SK-N-SH (cell line): ENCODE data around the gene PARP4. TPM values are rescaled to one million over a fixed set of nuclear protein-coding genes. Genes with fewer than 3 reads are reported as not detected.
"Not testable (repeated sequence)": the region's sequence is repeated elsewhere in the genome, so short reads cannot be mapped to it uniquely, and the experiment has no call there.

Experiments used
- CTCF ChIA-PET: fragments of 300-600, 350-600 bp; formaldehyde crosslinking; extraction: SDS; loops from one replicate; lab custom pipeline; 2021; lab: Yijun Ruan, JAX
- POLR2A ChIA-PET: fragments of 350-600 bp; sonication (Branson Sonifier 250); formaldehyde crosslinking; extraction: SDS; loops from one replicate; lab custom pipeline; 2020; ENCODE audit warnings: antibody characterized with exemption, inconsistent platforms; lab: Yijun Ruan, JAX
- DNase-seq: peaks from one replicate; pipeline ENCODE4 v3.0.0; 2012
- H2AFZ ChIP-seq: fragments of 200-600 bp; sonication (generic); 2 replicates; pipeline ENCODE4 v1.8.1; 2016; ENCODE audit warnings: antibody characterized with exemption, mild to moderate bottlenecking, low read depth
- H3F3A ChIP-seq: fragments of 200-600 bp; sonication (generic); replicated peaks from 2 replicates; pipeline ENCODE3; 2016; ENCODE audit warnings: antibody characterized with exemption, mild to moderate bottlenecking; ENCODE audit not compliant: insufficient read depth
- H3K27ac ChIP-seq, 2 experiments: fragments of 200-500 bp in 1 of 2; fragments of 200-600 bp in 1 of 2; sonication (Bioruptor generic) in 1 of 2; sonication (generic), shearing (Covaris generic) in 1 of 2; 2 replicates each; pipeline versions ENCODE4 v1.5.1 to v1.6.1; 2014 to 2016; ENCODE audit warnings: low read depth in 2 of 2, inconsistent platforms in 1 of 2, low read length in 1 of 2, mild to moderate bottlenecking in 1 of 2, mixed read lengths in 1 of 2
- H3K27me3 ChIP-seq: fragments of 200-600 bp; sonication (generic), shearing (Covaris generic); 2 replicates; pipeline ENCODE4 v1.6.1; 2016; ENCODE audit warnings: mixed run types; ENCODE audit not compliant: insufficient read depth
- H3K36me3 ChIP-seq, 2 experiments: fragments of 200-500 bp in 1 of 2; fragments of 200-600 bp in 1 of 2; sonication (Bioruptor generic) in 1 of 2; sonication (generic) in 1 of 2; replicated peaks in 1 of 2; 2 replicates each; pipeline versions ENCODE3 to v1.5.1; 2014 to 2016; ENCODE audit warnings: low read length in 1 of 2, mild to moderate bottlenecking in 1 of 2; ENCODE audit not compliant: insufficient read depth in 2 of 2, control insufficient read depth in 1 of 2
- H3K4me1 ChIP-seq, 2 experiments: fragments of 200-500 bp in 1 of 2; fragments of 200-600 bp in 1 of 2; sonication (Bioruptor generic) in 1 of 2; sonication (generic), shearing (Covaris generic) in 1 of 2; 2 replicates each; pipeline versions ENCODE4 v1.5.1 to v1.6.1; 2014 to 2016; ENCODE audit warnings: low read depth in 1 of 2, low read length in 1 of 2, mixed run types in 1 of 2; ENCODE audit not compliant: insufficient read depth in 2 of 2, control insufficient read depth in 1 of 2
- H3K4me2 ChIP-seq: fragments of 200-600 bp; sonication (generic), shearing (Covaris generic); 2 replicates; pipeline ENCODE4 v1.6.1; 2017; ENCODE audit warnings: mixed run types
- H3K4me3 ChIP-seq, 2 experiments: fragments of 200-500 bp in 1 of 2; fragments of 200-600 bp in 1 of 2; sonication (Bioruptor generic) in 1 of 2; sonication (generic), shearing (Covaris generic) in 1 of 2; 2 replicates each; pipeline versions ENCODE4 v1.5.1 to v1.8.1; 2014 to 2016; ENCODE audit warnings: low read depth in 2 of 2, inconsistent platforms in 1 of 2, low read length in 1 of 2, mild to moderate bottlenecking in 1 of 2, mixed read lengths in 1 of 2, moderate library complexity in 1 of 2
- H3K79me2 ChIP-seq: fragments of 200-600 bp; sonication (generic); 2 replicates; pipeline ENCODE4 v1.8.1; 2017; ENCODE audit warnings: mild to moderate bottlenecking; ENCODE audit not compliant: insufficient read depth
- H3K9ac ChIP-seq: fragments of 200-600 bp; sonication (generic); 2 replicates; pipeline ENCODE4 v1.6.1; 2017; ENCODE audit warnings: mixed run types
- H3K9me2 ChIP-seq: fragments of 200-600 bp; sonication (generic); 2 replicates; pipeline ENCODE4 v1.6.1; 2017; ENCODE audit warnings: mixed run types
- H3K9me3 ChIP-seq: fragments of 200-600 bp; sonication (generic); 2 replicates; pipeline ENCODE4 v1.6.1; 2017; ENCODE audit warnings: mixed run types, mild to moderate bottlenecking, moderate library complexity
- H4K20me1 ChIP-seq: fragments of 200-600 bp; sonication (generic); 2 replicates; pipeline ENCODE4 v1.6.1; 2017; ENCODE audit warnings: mild to moderate bottlenecking, mixed run types; ENCODE audit not compliant: insufficient read depth
- CHD2 ChIP-seq: fragments of 150-350 bp; IDR thresholded peaks from 2 replicates; pipeline ENCODE4 v1.6.1; 2018; ENCODE audit warnings: low read length; ENCODE audit not compliant: partially characterized antibody
- ELF1 ChIP-seq: IDR thresholded peaks from 2 replicates; pipeline ENCODE4 v1.4.0; 2012
- EP300 ChIP-seq, 2 experiments: IDR thresholded peaks; 2 replicates each; pipeline versions ENCODE4 v1.4.0 to v1.6.1; 2012; ENCODE audit warnings: borderline replicate concordance in 1 of 2, low read depth in 1 of 2, low read length in 1 of 2
- FOSL2 ChIP-seq: IDR thresholded peaks from 2 replicates; pipeline ENCODE4 v1.4.0; 2012; ENCODE audit warnings: low read depth, mild to moderate bottlenecking, moderate library complexity, borderline replicate concordance
- FOXM1 ChIP-seq: IDR thresholded peaks from 2 replicates; pipeline ENCODE4 v1.4.0; 2012; ENCODE audit warnings: low read depth, mild to moderate bottlenecking
- GABPA ChIP-seq: IDR thresholded peaks from 2 replicates; pipeline ENCODE4 v1.4.0; 2012; ENCODE audit warnings: low read depth, mild to moderate bottlenecking
- GATA2 ChIP-seq: sonication (generic); formaldehyde crosslinking; IDR thresholded peaks from 2 replicates; pipeline ENCODE4 v1.5.0; 2020; ENCODE audit warnings: mild to moderate bottlenecking, missing genetic modification reagents
- JUND ChIP-seq: IDR thresholded peaks from 2 replicates; pipeline ENCODE4 v1.4.0; 2012
- MAX ChIP-seq: IDR thresholded peaks from 2 replicates; pipeline ENCODE4 v1.4.0; 2012; ENCODE audit warnings: low read depth
- MEF2A ChIP-seq: IDR thresholded peaks from 2 replicates; pipeline ENCODE4 v1.4.0; 2012; ENCODE audit warnings: low read depth, borderline replicate concordance
- MXI1 ChIP-seq: IDR thresholded peaks from 2 replicates; pipeline ENCODE4 v1.6.1; 2012; ENCODE audit warnings: mild to moderate bottlenecking, low read depth, low read length, improper control_type of control experiment
- NFIC ChIP-seq: IDR thresholded peaks from 2 replicates; pipeline ENCODE4 v1.4.0; 2012; ENCODE audit warnings: borderline replicate concordance
- NRF1 ChIP-seq: IDR thresholded peaks from 2 replicates; pipeline ENCODE4 v1.6.1; 2012; ENCODE audit warnings: low read depth, mild to moderate bottlenecking, low read length
- POLR2AphosphoS5 ChIP-seq: IDR thresholded peaks from 2 replicates; pipeline ENCODE4 v1.6.1; 2012; ENCODE audit warnings: low read depth, low read length
- RAD21 ChIP-seq: IDR thresholded peaks from 2 replicates; pipeline ENCODE4 v1.6.1; 2012; ENCODE audit warnings: mild to moderate bottlenecking, low read length
- RCOR1 ChIP-seq: fragments of 150-350 bp; IDR thresholded peaks from 2 replicates; pipeline ENCODE4 v1.6.1; 2017; ENCODE audit warnings: antibody characterized with exemption, low read length
- RXRA ChIP-seq: IDR thresholded peaks from 2 replicates; pipeline ENCODE4 v1.4.0; 2012; ENCODE audit warnings: low read depth, mild to moderate bottlenecking, borderline replicate concordance
- SIN3A ChIP-seq: IDR thresholded peaks from 2 replicates; pipeline ENCODE4 v1.6.1; 2012; ENCODE audit warnings: low read depth, mild to moderate bottlenecking, low read length, moderate library complexity, borderline replicate concordance
- SMC3 ChIP-seq: IDR thresholded peaks from 2 replicates; pipeline ENCODE4 v1.6.1; 2012; ENCODE audit warnings: low read depth, low read length, improper control_type of control experiment
- TAF1 ChIP-seq: IDR thresholded peaks from 2 replicates; pipeline ENCODE4 v1.6.1; 2012; ENCODE audit warnings: low read depth, mild to moderate bottlenecking, low read length, moderate library complexity, borderline replicate concordance
- TCF12 ChIP-seq: IDR thresholded peaks from 2 replicates; pipeline ENCODE4 v1.4.0; 2012
- TEAD4 ChIP-seq: IDR thresholded peaks from 2 replicates; pipeline ENCODE4 v1.4.0; 2012; ENCODE audit warnings: mild to moderate bottlenecking, borderline replicate concordance; ENCODE audit not compliant: insufficient read depth
- USF2 ChIP-seq: fragments of 150-350 bp; IDR thresholded peaks from 2 replicates; pipeline ENCODE4 v1.6.1; 2017; ENCODE audit warnings: antibody characterized with exemption, low read length, low read depth, borderline replicate concordance
- YY1 ChIP-seq: IDR thresholded peaks from 2 replicates; pipeline ENCODE4 v1.4.0; 2012; ENCODE audit warnings: low read depth, mild to moderate bottlenecking
- WGBS: methylation state at CpG from one replicate; pipeline ENCODE4 v1.1.6; 2017; ENCODE audit warnings: low lambda C conversion rate; 5-methylcytosine and 5-hydroxymethylcytosine counted together
- polyA plus RNA-seq, 3 experiments: library from polyadenylated mRNA; depleted of rRNA; stranded (reverse); fragments of >200 nt; gene quantifications; 2 replicates each; pipeline ENCODE4 v1.2.3, GENCODE V29; 2012
- TF ChIP-seq, protein P1 (sequence below): fragments of 150-350 bp; IDR thresholded peaks from 2 replicates; pipeline ENCODE4 v1.6.1; 2016; ENCODE audit warnings: mild to moderate bottlenecking, low read depth, low read length
- TF ChIP-seq, protein P2 (sequence below): IDR thresholded peaks from 2 replicates; pipeline ENCODE4 v1.4.0; 2012; ENCODE audit warnings: low read depth, borderline replicate concordance

The PARP4 gene
- 33.9 and 48.0 TPM in 2 replicates for polyA plus RNA-seq (2012; rRNA removed)
- 32.8 and 36.4 TPM in 2 replicates for polyA plus RNA-seq (2012; cell fraction: cytosol; rRNA removed)
- polyA plus RNA-seq (2012; cell fraction: nucleus; rRNA removed) = 40.7 and 76.7 TPM in 2 replicates

- 0% methylated on average over 25 of the region's 63 CpGs for WGBS
- H3K4me1 ChIP-seq = peaks cover 0 to 10% of the 10 kb centered on the region in 2 experiments; a peak in 2 of 4 replicates
- peak within 1 kb of the TSS; percentile 93 for H2AFZ ChIP-seq
- ChIA-PET POLR2A (interaction anchor here (0.9 to 1.2 kb wide), 2 partner anchors 25 to 860 kb away, joined by 3 read pairs; no protein-coding TSS in a partner anchor), CTCF (interaction anchor here (1.1 kb wide), 1 partner anchor 8 kb away, joined by 3 read pairs; no protein-coding TSS in a partner anchor)
- H4K20me1 ChIP-seq = peaks cover 13% of the 10 kb centered on the region
- peak within 1 kb of the TSS; percentile 84 for H3K4me2 ChIP-seq
- H3K9ac ChIP-seq = peak within 1 kb of the TSS; percentile 92
- no peaks in the 10 kb centered on the region for H3K9me3 ChIP-seq
- H3K36me3 ChIP-seq = peaks cover 0 to 2% of the 10 kb centered on the region in 2 experiments
- TF ChIP-seq FOXM1 (0 out of 2 replicates have a peak, but pooled peaks have one; percentile 26), NFIC (0 out of 2 replicates have a peak, but pooled peaks have one; percentile 8), MXI1 (peak; percentile 52), JUND (peak; percentile 40), TAF1 (peak; percentile 80), NRF1 (0 out of 2 replicates have a peak, but pooled peaks have one; percentile 43), GATA2 (CRISPR knock-in tag) (peak; percentile 17; the same call in 1 of the 2 replicates), RCOR1 (0 out of 2 replicates have a peak, but pooled peaks have one; percentile 26), POLR2AphosphoS5 (peak; percentile 84), ELF1 (peak; percentile 88), FOSL2 (peak; percentile 72; the same call in 1 of the 2 replicates), CHD2 (peak; percentile 80), SIN3A (no peak), GABPA (peak; percentile 76), TEAD4 (0 out of 2 replicates have a peak, but pooled peaks have one; percentile 46), YY1 (no peak), MAX (peak; percentile 54), RAD21 (no peak), MEF2A (no peak), USF2 (no peak), TCF12 (peak; percentile 41; the same call in 1 of the 2 replicates), EP300 (IDR thresholded peaks at IDR 0.05; ENCODE audit: borderline replicate concordance in 1 of 2, low read depth in 1 of 2, low read length in 1 of 2) (peak in 1 of 2 experiments; percentile 4; a peak in 1 of 4 replicates), RXRA (no peak), SMC3 (no peak)
- TF ChIP-seq, protein P1, sequence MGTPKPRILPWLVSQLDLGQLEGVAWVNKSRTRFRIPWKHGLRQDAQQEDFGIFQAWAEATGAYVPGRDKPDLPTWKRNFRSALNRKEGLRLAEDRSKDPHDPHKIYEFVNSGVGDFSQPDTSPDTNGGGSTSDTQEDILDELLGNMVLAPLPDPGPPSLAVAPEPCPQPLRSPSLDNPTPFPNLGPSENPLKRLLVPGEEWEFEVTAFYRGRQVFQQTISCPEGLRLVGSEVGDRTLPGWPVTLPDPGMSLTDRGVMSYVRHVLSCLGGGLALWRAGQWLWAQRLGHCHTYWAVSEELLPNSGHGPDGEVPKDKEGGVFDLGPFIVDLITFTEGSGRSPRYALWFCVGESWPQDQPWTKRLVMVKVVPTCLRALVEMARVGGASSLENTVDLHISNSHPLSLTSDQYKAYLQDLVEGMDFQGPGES = no peak
- TF ChIP-seq, protein P2, sequence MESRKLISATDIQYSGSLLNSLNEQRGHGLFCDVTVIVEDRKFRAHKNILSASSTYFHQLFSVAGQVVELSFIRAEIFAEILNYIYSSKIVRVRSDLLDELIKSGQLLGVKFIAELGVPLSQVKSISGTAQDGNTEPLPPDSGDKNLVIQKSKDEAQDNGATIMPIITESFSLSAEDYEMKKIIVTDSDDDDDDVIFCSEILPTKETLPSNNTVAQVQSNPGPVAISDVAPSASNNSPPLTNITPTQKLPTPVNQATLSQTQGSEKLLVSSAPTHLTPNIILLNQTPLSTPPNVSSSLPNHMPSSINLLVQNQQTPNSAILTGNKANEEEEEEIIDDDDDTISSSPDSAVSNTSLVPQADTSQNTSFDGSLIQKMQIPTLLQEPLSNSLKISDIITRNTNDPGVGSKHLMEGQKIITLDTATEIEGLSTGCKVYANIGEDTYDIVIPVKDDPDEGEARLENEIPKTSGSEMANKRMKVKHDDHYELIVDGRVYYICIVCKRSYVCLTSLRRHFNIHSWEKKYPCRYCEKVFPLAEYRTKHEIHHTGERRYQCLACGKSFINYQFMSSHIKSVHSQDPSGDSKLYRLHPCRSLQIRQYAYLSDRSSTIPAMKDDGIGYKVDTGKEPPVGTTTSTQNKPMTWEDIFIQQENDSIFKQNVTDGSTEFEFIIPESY = 0 out of 2 replicates have a peak, but pooled peaks have one; percentile 51
- peak; percentile 86 for DNase-seq
- peaks cover 14% of the 10 kb centered on the region for H3F3A ChIP-seq
- peak within 1 kb of the TSS; percentile 78 to 92 for H3K27ac ChIP-seq
- H3K27me3 ChIP-seq = no peaks in the 10 kb centered on the region
- H3K9me2 ChIP-seq = no peaks in the 10 kb centered on the region
- peak within 1 kb of the TSS; percentile 84 to 87 for H3K4me3 ChIP-seq
- peaks cover 46% of the 10 kb centered on the region for H3K79me2 ChIP-seq
These were observed at the start of gene PARP4 for GRCh38 chr13:24512197-24512907. Gene PARP4 (minus strand): TSS chr13:24512778. CDS start chr13:24503776, 9,002 bp downstream.

- H3K9me2 ChIP-seq, POLR2A ChIA-PET, H4K20me1 ChIP-seq, H3K4me1 ChIP-seq, H3K27ac ChIP-seq, H3K4me2 ChIP-seq, H2AFZ ChIP-seq, H3K9me3 ChIP-seq, H3K36me3 ChIP-seq, H3K4me3 ChIP-seq, CTCF ChIA-PET, H3F3A ChIP-seq, H3K27me3 ChIP-seq, H3K79me2 ChIP-seq, DNase-seq, H3K9ac ChIP-seq: not testable (repeated sequence)
- WGBS = 78% methylated on average over 4 of the region's 34 CpGs
These were observed 48.1 kb upstream of the PARP4 start for GRCh38 chr13:24560579-24561187.
